ENCODE measurements around the gene PPARA. TPM values are rescaled to one million over a fixed set of nuclear protein-coding genes. Genes with fewer than 3 reads are reported as not detected.

Gene PPARA
- polyA plus RNA-seq, 3 donors = 3.7 to 6.3 (median 4.9) TPM

DNA sequence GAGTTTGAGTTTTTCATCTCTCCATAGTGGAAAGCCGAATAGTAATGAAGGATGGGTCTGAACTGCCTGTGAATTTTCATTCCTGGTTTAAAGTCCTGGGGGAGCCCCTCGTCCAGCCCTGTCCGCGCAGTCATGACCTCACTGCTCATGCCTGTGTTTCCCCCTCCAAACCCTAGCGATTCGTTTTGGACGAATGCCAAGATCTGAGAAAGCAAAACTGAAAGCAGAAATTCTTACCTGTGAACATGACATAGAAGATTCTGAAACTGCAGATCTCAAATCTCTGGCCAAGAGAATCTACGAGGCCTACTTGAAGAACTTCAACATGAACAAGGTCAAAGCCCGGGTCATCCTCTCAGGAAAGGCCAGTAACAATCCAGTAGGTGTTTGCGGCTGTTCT is 69.3 kb downstream of the PPARA start:
- peaks cover 32 to 78% of the 10 kb centered on the region in 2 donors for H3K36me3 ChIP-seq (replicated peaks in 1 of 2; ENCODE audit: control insufficient read depth in 1 of 2, insufficient read depth in 2 of 2, low read length in 2 of 2)
- 98% methylated on average over 7 of the region's 10 CpGs for WGBS (ENCODE audit: insufficient coverage)
- H2AFZ ChIP-seq (ENCODE audit: insufficient read depth, low read depth, low read length, poor library complexity, severe bottlenecking) = no peak overlapping the region

DNA sequence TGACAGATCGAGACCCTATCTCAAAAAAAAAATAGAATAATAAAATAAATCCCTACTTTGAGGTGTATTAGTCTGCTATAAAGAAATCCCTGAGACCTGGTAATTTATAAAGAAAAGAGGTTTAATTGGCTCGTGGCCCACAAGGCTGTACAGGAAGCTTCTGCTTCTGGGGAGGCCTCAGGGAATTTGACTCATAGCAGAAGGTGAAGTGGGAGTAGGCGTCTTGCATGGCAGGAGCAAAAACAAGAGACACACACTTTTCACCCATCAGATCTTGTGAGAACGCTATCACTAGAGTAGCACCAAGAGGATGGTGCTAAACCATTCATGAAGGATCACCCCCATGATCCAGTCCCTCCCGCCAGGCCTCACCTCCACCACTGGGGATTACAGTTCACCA is 70.6 kb downstream of the PPARA start:
- Histone ChIP-seq H3K9ac (ENCODE audit: insufficient read depth, low read length, poor library complexity, severe bottlenecking) (no peak overlapping the region), H4K20me1 (ENCODE audit: insufficient read depth, low read length) (no peaks in the 10 kb centered on the region), H3K4me1 (ENCODE audit: control insufficient read depth in 1 of 2, insufficient read depth in 2 of 2, low read length in 2 of 2) (no peaks in the 10 kb centered on the region), H3K4me3 (replicated peaks in 1 of 3; ENCODE audit: low read depth in 2 of 3, low read length in 3 of 3) (no peak overlapping the region), H3K36me3 (replicated peaks in 1 of 2; ENCODE audit: control insufficient read depth in 1 of 2, insufficient read depth in 2 of 2, low read length in 2 of 2) (peaks cover 30 to 74% of the 10 kb centered on the region in 2 donors), H3K27me3 (ENCODE audit: control insufficient read depth in 2 of 2, insufficient read depth in 2 of 2, low read length in 2 of 2) (no peaks in the 10 kb centered on the region), H3K27ac (ENCODE audit: low read depth in 1 of 2, low read length in 2 of 2) (no peak overlapping the region), H3K4me2 (replicated peaks; ENCODE audit: extremely low read depth, low read length, poor library complexity, severe bottlenecking) (no peak overlapping the region), H3K79me2 (ENCODE audit: insufficient read depth, low read length) (no peaks in the 10 kb centered on the region), H2AFZ (ENCODE audit: insufficient read depth, low read depth, low read length, poor library complexity, severe bottlenecking) (no peak overlapping the region), H3K9me3 (replicated peaks in 1 of 2; ENCODE audit: control insufficient read depth in 1 of 2, insufficient read depth in 1 of 2, low read length in 2 of 2) (no peaks in the 10 kb centered on the region)
- DNase-seq = no peak
- intact Hi-C loops (cut with micrococcal nuclease) = no loop called here
- TF ChIP-seq, protein P1, sequence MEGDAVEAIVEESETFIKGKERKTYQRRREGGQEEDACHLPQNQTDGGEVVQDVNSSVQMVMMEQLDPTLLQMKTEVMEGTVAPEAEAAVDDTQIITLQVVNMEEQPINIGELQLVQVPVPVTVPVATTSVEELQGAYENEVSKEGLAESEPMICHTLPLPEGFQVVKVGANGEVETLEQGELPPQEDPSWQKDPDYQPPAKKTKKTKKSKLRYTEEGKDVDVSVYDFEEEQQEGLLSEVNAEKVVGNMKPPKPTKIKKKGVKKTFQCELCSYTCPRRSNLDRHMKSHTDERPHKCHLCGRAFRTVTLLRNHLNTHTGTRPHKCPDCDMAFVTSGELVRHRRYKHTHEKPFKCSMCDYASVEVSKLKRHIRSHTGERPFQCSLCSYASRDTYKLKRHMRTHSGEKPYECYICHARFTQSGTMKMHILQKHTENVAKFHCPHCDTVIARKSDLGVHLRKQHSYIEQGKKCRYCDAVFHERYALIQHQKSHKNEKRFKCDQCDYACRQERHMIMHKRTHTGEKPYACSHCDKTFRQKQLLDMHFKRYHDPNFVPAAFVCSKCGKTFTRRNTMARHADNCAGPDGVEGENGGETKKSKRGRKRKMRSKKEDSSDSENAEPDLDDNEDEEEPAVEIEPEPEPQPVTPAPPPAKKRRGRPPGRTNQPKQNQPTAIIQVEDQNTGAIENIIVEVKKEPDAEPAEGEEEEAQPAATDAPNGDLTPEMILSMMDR (IDR thresholded peaks at IDR 0.05) = no peak
- no peaks in the 10 kb centered on the region for H3K9me3 Mint-ChIP-seq
- no peaks in the 10 kb centered on the region for H3K4me1 Mint-ChIP-seq
- no peaks in the 10 kb centered on the region for H3K27me3 Mint-ChIP-seq (ENCODE audit: low read depth in 3 of 3)
- no peak overlapping the region for H3K27ac Mint-ChIP-seq
- WGBS (ENCODE audit: insufficient coverage) = 92% methylated on average over 3 of the region's 5 CpGs
- no peak overlapping the region for H3K4me3 Mint-ChIP-seq
- peaks cover 72 to 84% of the 10 kb centered on the region in 2 donors for H3K36me3 Mint-ChIP-seq

More for the DNA sequence above, 69.3 kb downstream of the PPARA start:
- Histone ChIP-seq H3K27me3 (ENCODE audit: control insufficient read depth in 2 of 2, insufficient read depth in 2 of 2, low read length in 2 of 2) (no peaks in the 10 kb centered on the region), H3K9ac (ENCODE audit: insufficient read depth, low read length, poor library complexity, severe bottlenecking) (no peak overlapping the region), H3K4me2 (replicated peaks; ENCODE audit: extremely low read depth, low read length, poor library complexity, severe bottlenecking) (no peak overlapping the region), H3K4me3 (replicated peaks in 1 of 3; ENCODE audit: low read depth in 2 of 3, low read length in 3 of 3) (no peak overlapping the region), H4K20me1 (ENCODE audit: insufficient read depth, low read length) (no peaks in the 10 kb centered on the region), H3K9me3 (replicated peaks in 1 of 2; ENCODE audit: control insufficient read depth in 1 of 2, insufficient read depth in 1 of 2, low read length in 2 of 2) (no peaks in the 10 kb centered on the region), H3K4me1 (ENCODE audit: control insufficient read depth in 1 of 2, insufficient read depth in 2 of 2, low read length in 2 of 2) (no peaks in the 10 kb centered on the region), H3K27ac (ENCODE audit: low read depth in 1 of 2, low read length in 2 of 2) (no peak overlapping the region), H3K79me2 (ENCODE audit: insufficient read depth, low read length) (no peaks in the 10 kb centered on the region)
- peaks cover 72 to 86% of the 10 kb centered on the region in 2 donors for H3K36me3 Mint-ChIP-seq
- no peak overlapping the region for H3K4me3 Mint-ChIP-seq
- TF ChIP-seq, protein P1 (IDR thresholded peaks at IDR 0.05) = no peak
- DNase-seq = no peak
- peaks cover 0 to under 1% (median 0%) of the 10 kb centered on the region in 7 donors for H3K9me3 Mint-ChIP-seq
- intact Hi-C loops (cut with micrococcal nuclease) = no loop called here
- no peaks in the 10 kb centered on the region for H3K27me3 Mint-ChIP-seq (ENCODE audit: low read depth in 3 of 3)
- H3K27ac Mint-ChIP-seq = no peak overlapping the region
- no peaks in the 10 kb centered on the region for H3K4me1 Mint-ChIP-seq
